Measurements from ENCODE around the gene CNTNAP2.

- no peak for TF ChIP-seq CTCF (IDR thresholded peaks at IDR 0.05)
- TF ChIP-seq POLR2A (IDR thresholded peaks at IDR 0.05) = no peak
- no peak for TF ChIP-seq POLR2AphosphoS5 (IDR thresholded peaks at IDR 0.05)
Observed at GRCh38 chr7:148330822-148331221, 2214.2 kb downstream of the CNTNAP2 start.
